Gastrocnemius medialis (tissue), 4 donors: ENCODE data around the gene TMEM132D.

Source experiments
- CTCF ChIP-seq, 5 experiments: fragments of 450-650 bp in 3 of 5; fragments of 200-600 bp in 2 of 5; sonication (generic) in 2 of 5; IDR thresholded peaks in 4 of 5; conservative IDR thresholded peaks in 1 of 5; 1 replicate in 4 of 5; 2 replicates in 1 of 5; pipeline ENCODE4 v1.5.1; 2016 to 2019; ENCODE audit warnings: antibody characterized with exemption in 5 of 5, mild to moderate bottlenecking in 3 of 5, moderate library complexity in 3 of 5
- POLR2A ChIP-seq, 2 donors: fragments of 450-650 bp; IDR thresholded peaks; one replicate each; pipeline ENCODE4 v1.6.1; 2017; ENCODE audit warnings: antibody characterized with exemption in 2 of 2, mild to moderate bottlenecking in 2 of 2, moderate library complexity in 2 of 2

- no peak for TF ChIP-seq CTCF (IDR thresholded peaks at IDR 0.05 in 4 of 5, conservative IDR thresholded peaks at IDR 0.05 in 1 of 5)
- TF ChIP-seq POLR2A (IDR thresholded peaks at IDR 0.05), result no peak
These were observed 869.1 kb downstream of the TMEM132D start for GRCh38 chr12:129034558-129035289.
